DND-41 (cell line): Measurements from ENCODE around the gene COL4A6.

Source experiments
- ATAC-seq: fragments of 200-7000 bp; cut with Tn5 transposase; 3 replicates; pipeline ENCODE4 v1.9.1; 2021; ENCODE audit warnings: low read depth; ENCODE audit not compliant: insufficient read depth
- DNase-seq: peaks from one replicate; pipeline ENCODE4 v3.0.0-alpha.2; 2020
- H2AFZ ChIP-seq: 2 replicates; pipeline ENCODE4 v1.6.0; 2012; ENCODE audit warnings: low read depth, low read length
- H3K27ac ChIP-seq: 2 replicates; pipeline ENCODE4 v1.5.1; 2012; ENCODE audit warnings: low read length, inconsistent platforms
- H3K27me3 ChIP-seq: fragments of 200-600 bp; sonication (generic); 2 replicates; pipeline ENCODE4 v1.6.0; 2012; ENCODE audit warnings: low read length, mild to moderate bottlenecking, inconsistent platforms; ENCODE audit not compliant: insufficient read depth, poor library complexity
- H3K36me3 ChIP-seq: 2 replicates; pipeline ENCODE4 v1.5.1; 2012; ENCODE audit warnings: low read length, inconsistent platforms; ENCODE audit not compliant: insufficient read depth
- H3K4me1 ChIP-seq: 2 replicates; pipeline ENCODE4 v1.5.1; 2012; ENCODE audit warnings: mild to moderate bottlenecking, low read length; ENCODE audit not compliant: insufficient read depth
- H3K4me2 ChIP-seq: 2 replicates; pipeline ENCODE4 v1.6.0; 2012; ENCODE audit warnings: mild to moderate bottlenecking, moderate library complexity, low read length, inconsistent platforms; ENCODE audit not compliant: insufficient read depth
- H3K4me3 ChIP-seq, 2 experiments: fragments of 200-600 bp in 1 of 2; shearing (Covaris generic) in 1 of 2; 2 replicates each; pipeline ENCODE4 v1.5.1; 2012 to 2016; ENCODE audit warnings: inconsistent platforms in 2 of 2, low read length in 2 of 2, mild to moderate bottlenecking in 2 of 2, low read depth in 1 of 2, moderate library complexity in 1 of 2
- H3K79me2 ChIP-seq: 2 replicates; pipeline ENCODE4 v1.6.0; 2012; ENCODE audit warnings: low read length, inconsistent platforms; ENCODE audit not compliant: insufficient read depth
- H3K9ac ChIP-seq: 2 replicates; pipeline ENCODE4 v1.6.0; 2012; ENCODE audit warnings: low read depth, mild to moderate bottlenecking, inconsistent platforms, low read length, moderate library complexity
- H3K9me3 ChIP-seq: 2 replicates; pipeline ENCODE4 v1.5.1; 2012; ENCODE audit warnings: low read length, moderate library complexity, mild to moderate bottlenecking, inconsistent platforms; ENCODE audit not compliant: insufficient read depth, severe bottlenecking
- H4K20me1 ChIP-seq: 2 replicates; pipeline ENCODE4 v1.6.0; 2012; ENCODE audit warnings: low read length; ENCODE audit not compliant: insufficient read depth
- EZH2 ChIP-seq: IDR thresholded peaks from 3 replicates; pipeline ENCODE4 v1.6.1; 2012; ENCODE audit warnings: borderline replicate concordance, low read depth, mild to moderate bottlenecking, moderate library complexity, low read length, inconsistent platforms; ENCODE audit not compliant: severe bottlenecking
- TF ChIP-seq, protein P1 (sequence below): IDR thresholded peaks from 2 replicates; pipeline ENCODE4 v1.5.1; 2012; ENCODE audit warnings: borderline replicate concordance, low read length, moderate library complexity, mild to moderate bottlenecking; ENCODE audit not compliant: poor library complexity, severe bottlenecking; ENCODE audit errors: extremely low read depth

COL4A6 gene

GRCh38 chrX:108435261-108435660, 3.0 kb downstream of the COL4A6 start:
- H3K4me3 ChIP-seq: no peak overlapping the region
- no peaks in the 10 kb centered on the region for H4K20me1 ChIP-seq
- TF ChIP-seq, protein P1, sequence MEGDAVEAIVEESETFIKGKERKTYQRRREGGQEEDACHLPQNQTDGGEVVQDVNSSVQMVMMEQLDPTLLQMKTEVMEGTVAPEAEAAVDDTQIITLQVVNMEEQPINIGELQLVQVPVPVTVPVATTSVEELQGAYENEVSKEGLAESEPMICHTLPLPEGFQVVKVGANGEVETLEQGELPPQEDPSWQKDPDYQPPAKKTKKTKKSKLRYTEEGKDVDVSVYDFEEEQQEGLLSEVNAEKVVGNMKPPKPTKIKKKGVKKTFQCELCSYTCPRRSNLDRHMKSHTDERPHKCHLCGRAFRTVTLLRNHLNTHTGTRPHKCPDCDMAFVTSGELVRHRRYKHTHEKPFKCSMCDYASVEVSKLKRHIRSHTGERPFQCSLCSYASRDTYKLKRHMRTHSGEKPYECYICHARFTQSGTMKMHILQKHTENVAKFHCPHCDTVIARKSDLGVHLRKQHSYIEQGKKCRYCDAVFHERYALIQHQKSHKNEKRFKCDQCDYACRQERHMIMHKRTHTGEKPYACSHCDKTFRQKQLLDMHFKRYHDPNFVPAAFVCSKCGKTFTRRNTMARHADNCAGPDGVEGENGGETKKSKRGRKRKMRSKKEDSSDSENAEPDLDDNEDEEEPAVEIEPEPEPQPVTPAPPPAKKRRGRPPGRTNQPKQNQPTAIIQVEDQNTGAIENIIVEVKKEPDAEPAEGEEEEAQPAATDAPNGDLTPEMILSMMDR: no peak
- TF ChIP-seq EZH2: no peak
- H3K9ac ChIP-seq: no peak overlapping the region
- H3K36me3 ChIP-seq: no peaks in the 10 kb centered on the region
- no peak overlapping the region for H3K4me2 ChIP-seq
- no peak for DNase-seq
- no peak overlapping the region for H3K27ac ChIP-seq
- no peaks in the 10 kb centered on the region for H3K9me3 ChIP-seq
- H2AFZ ChIP-seq: no peak overlapping the region
- no peaks in the 10 kb centered on the region for H3K79me2 ChIP-seq
- ATAC-seq: no peak
- H3K27me3 ChIP-seq: no peaks in the 10 kb centered on the region
- H3K4me1 ChIP-seq: no peaks in the 10 kb centered on the region

GRCh38 chrX:108426262-108426661, 12.0 kb downstream of the COL4A6 start:
- Histone ChIP-seq H3K4me1 (no peaks in the 10 kb centered on the region), H3K79me2 (no peaks in the 10 kb centered on the region), H2AFZ (no peak overlapping the region), H3K27ac (no peak overlapping the region), H3K27me3 (no peaks in the 10 kb centered on the region), H3K9ac (no peak overlapping the region), H3K4me2 (no peak overlapping the region), H3K36me3 (no peaks in the 10 kb centered on the region), H3K4me3 (no peak overlapping the region), H3K9me3 (no peaks in the 10 kb centered on the region), H4K20me1 (no peaks in the 10 kb centered on the region)
- TF ChIP-seq EZH2: no peak
- TF ChIP-seq, protein P1: no peak
- ATAC-seq (no peak), DNase-seq (no peak)

GRCh38 chrX:108420481-108420880, 17.7 kb downstream of the COL4A6 start:
- DNase-seq: no peak
- H3K36me3 ChIP-seq: no peaks in the 10 kb centered on the region

More at GRCh38 chrX:108420481-108420880, 17.7 kb downstream of the COL4A6 start:
- H2AFZ ChIP-seq: no peak overlapping the region
- no peak overlapping the region for H3K4me3 ChIP-seq
- H3K4me1 ChIP-seq: no peaks in the 10 kb centered on the region
- no peak overlapping the region for H3K4me2 ChIP-seq
- no peaks in the 10 kb centered on the region for H3K27me3 ChIP-seq
- no peaks in the 10 kb centered on the region for H4K20me1 ChIP-seq
- no peak overlapping the region for H3K9ac ChIP-seq
- no peaks in the 10 kb centered on the region for H3K9me3 ChIP-seq
- ATAC-seq: no peak
- H3K27ac ChIP-seq: no peak overlapping the region
- no peaks in the 10 kb centered on the region for H3K79me2 ChIP-seq
- TF ChIP-seq, protein P1: no peak
- TF ChIP-seq EZH2: no peak
